PC-3 (cell line): ENCODE measurements around the gene CENPB.

ENCODE experiments used
- EZH2 ChIP-seq: fragments of 300-600 bp; sonication (generic); IDR thresholded peaks from one replicate; pipeline ENCODE4 v1.6.1; 2017; ENCODE audit warnings: antibody characterized with exemption, mild to moderate bottlenecking, low read length; ENCODE audit not compliant: unreplicated experiment
- TF ChIP-seq, protein P1 (sequence below): fragments of 300-600 bp; sonication (generic); conservative IDR thresholded peaks from 2 replicates; pipeline ENCODE4 v1.5.1; 2017; ENCODE audit warnings: antibody characterized with exemption, low read depth, mild to moderate bottlenecking, low read length

DNA sequence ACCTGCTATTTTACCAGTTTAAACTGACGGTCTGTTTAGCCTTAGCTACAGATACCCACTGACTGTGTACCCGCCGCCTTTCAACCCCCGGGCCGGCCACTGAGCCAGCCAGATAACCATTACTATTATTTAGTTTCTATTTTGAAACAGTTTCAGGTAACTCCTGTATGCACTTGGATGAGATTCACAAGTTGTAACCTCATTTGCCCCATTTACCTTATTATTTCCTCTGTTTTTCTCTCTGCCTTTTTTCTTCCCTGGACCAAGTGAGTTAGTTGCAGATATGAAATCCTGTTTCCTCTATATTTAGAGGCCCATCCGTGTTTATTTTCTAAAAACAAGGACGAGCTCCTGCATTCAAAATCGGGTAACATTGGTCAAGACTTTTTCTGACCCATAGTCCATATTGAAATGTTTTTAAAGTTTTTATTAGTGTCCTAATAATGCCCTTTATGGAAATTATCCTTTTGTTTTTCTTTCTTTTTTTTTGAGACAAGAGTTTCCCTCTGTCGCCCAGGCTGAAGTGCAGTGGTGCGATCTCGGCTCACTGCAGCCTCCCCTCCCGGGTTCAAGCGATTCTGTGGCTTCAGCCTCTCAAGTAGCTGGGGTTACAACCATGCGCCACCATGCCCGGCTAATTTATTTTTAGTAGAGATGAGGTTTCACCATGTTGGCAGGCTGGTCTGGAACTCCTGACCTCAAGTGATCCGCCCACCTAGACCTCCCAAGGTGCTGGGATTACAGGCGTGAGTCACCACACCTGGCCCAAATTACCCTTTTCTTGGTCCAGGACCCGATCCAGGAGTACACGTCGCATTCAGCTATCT is 34.6 kb upstream of the CENPB start:
- TF ChIP-seq, protein P1, sequence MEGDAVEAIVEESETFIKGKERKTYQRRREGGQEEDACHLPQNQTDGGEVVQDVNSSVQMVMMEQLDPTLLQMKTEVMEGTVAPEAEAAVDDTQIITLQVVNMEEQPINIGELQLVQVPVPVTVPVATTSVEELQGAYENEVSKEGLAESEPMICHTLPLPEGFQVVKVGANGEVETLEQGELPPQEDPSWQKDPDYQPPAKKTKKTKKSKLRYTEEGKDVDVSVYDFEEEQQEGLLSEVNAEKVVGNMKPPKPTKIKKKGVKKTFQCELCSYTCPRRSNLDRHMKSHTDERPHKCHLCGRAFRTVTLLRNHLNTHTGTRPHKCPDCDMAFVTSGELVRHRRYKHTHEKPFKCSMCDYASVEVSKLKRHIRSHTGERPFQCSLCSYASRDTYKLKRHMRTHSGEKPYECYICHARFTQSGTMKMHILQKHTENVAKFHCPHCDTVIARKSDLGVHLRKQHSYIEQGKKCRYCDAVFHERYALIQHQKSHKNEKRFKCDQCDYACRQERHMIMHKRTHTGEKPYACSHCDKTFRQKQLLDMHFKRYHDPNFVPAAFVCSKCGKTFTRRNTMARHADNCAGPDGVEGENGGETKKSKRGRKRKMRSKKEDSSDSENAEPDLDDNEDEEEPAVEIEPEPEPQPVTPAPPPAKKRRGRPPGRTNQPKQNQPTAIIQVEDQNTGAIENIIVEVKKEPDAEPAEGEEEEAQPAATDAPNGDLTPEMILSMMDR: no peak
- TF ChIP-seq EZH2: no peak
